Right lobe of liver (tissue), 4 donors: ENCODE results near the gene SCG3.

Source experiments
- CTCF ChIP-seq, 4 donors: fragments of 200-600 bp in 3 of 4; fragments of 450-650 bp in 1 of 4; IDR thresholded peaks; one replicate each; pipeline versions ENCODE4 v1.5.1 to v1.8.0; 2016 to 2022; ENCODE audit warnings: antibody characterized with exemption in 4 of 4, mild to moderate bottlenecking in 2 of 4
- POLR2A ChIP-seq: fragments of 450-650 bp; IDR thresholded peaks from one replicate; pipeline ENCODE4 v1.6.1; 2017; ENCODE audit warnings: antibody characterized with exemption, mild to moderate bottlenecking
- donor health status: DM: no; HTN: no; CAD: no.
- donor health status: DM: no; HTN: no; CAD: no.
- donor health status: DM: no; HTN: yes; CAD: no.

GRCh38 chr15:51718746-51719145 is 37.4 kb downstream of the SCG3 start:
- no peak for TF ChIP-seq CTCF (IDR thresholded peaks at IDR 0.05)
- no peak for TF ChIP-seq POLR2A
